ENCODE results near the gene PHYHD1. TPM values are rescaled to one million over a fixed set of nuclear protein-coding genes. Genes with fewer than 3 reads are reported as not detected.

Gene PHYHD1
- total and polyA plus RNA-seq, 2 donors (not counting 1 experiment from before 2014, with no cell fraction given), result 0.96 to 2.0 TPM

DNA sequence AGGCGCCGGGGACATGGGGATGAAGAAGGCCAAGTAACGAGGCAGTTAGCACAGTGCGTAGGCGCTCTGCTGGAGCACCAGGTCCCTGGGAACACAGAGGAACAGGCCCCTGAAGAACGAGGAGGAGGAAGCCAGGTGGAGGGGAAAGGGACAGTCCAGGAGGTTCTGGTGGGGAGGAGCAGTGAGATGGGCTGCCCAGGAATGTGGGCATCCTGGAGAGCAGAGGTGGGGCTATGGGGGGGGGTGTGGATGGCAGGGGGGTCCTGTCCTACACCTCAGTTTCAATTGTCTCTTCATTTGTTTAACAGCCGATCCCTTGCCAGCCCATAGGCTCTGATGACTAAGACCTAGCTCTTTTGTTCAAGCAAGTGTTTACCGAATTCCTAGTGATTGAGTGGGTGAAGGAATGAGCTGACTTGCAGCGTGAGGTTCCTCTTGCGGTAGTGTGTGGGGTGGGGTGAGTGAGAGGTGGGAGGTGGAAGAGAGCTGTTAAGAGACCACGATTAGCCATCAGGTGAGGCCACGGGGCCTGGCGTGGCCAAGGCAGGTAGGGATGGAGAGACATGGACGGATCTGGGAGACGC lies 8.4 kb upstream of the PHYHD1 start:
- H3K27ac Mint-ChIP-seq, result no peak overlapping the region
- H3K4me1 ChIP-seq (ENCODE audit: control insufficient read depth in 2 of 2, insufficient read depth in 2 of 2, low read length in 2 of 2), result no peaks in the 10 kb centered on the region
- H3K79me2 ChIP-seq (ENCODE audit: control insufficient read depth, insufficient read depth, low read length), result peaks cover 68% of the 10 kb centered on the region
- ChIA-PET CTCF (no interaction called here), POLR2A (no interaction called here)
- no peak overlapping the region for H3K27ac ChIP-seq (ENCODE audit: low read length in 2 of 2)
- intact Hi-C loops (cut with micrococcal nuclease), result no loop called here
- H3K36me3 ChIP-seq (replicated peaks in 1 of 2; ENCODE audit: control extremely low read depth in 1 of 2, control insufficient read depth in 1 of 2, extremely low read depth in 1 of 2, insufficient read depth in 2 of 2, low read length in 1 of 2), result peaks cover 0 to 51% of the 10 kb centered on the region in 2 experiments
- no peaks in the 10 kb centered on the region for H3K9me3 Mint-ChIP-seq (ENCODE audit: insufficient read depth)
- H3K4me2 ChIP-seq (replicated peaks; ENCODE audit: low read depth, low read length, poor library complexity, severe bottlenecking), result no peak overlapping the region
- DNase-seq (no peak), ATAC-seq (ENCODE audit: low read depth) (no peak)
- 94% methylated on average over 14 of the region's 15 CpGs for WGBS (ENCODE audit: insufficient coverage)
- H4K20me1 ChIP-seq (ENCODE audit: control insufficient read depth, insufficient read depth, low read length, poor library complexity, severe bottlenecking), result peaks cover 31% of the 10 kb centered on the region
- no peak overlapping the region for H3K9ac ChIP-seq (ENCODE audit: low read length)
- no peak overlapping the region for H3K4me3 ChIP-seq (ENCODE audit: control extremely low read depth in 1 of 5, extremely low read depth in 1 of 5, insufficient read depth in 1 of 5, low read depth in 2 of 5, low read length in 4 of 5)
- TF ChIP-seq EZH2 (IDR thresholded peaks at IDR 0.05; ENCODE audit: borderline replicate concordance, insufficient read depth, low read depth, low read length, poor library complexity, severe bottlenecking), result no peak
- TF ChIP-seq, protein P1, sequence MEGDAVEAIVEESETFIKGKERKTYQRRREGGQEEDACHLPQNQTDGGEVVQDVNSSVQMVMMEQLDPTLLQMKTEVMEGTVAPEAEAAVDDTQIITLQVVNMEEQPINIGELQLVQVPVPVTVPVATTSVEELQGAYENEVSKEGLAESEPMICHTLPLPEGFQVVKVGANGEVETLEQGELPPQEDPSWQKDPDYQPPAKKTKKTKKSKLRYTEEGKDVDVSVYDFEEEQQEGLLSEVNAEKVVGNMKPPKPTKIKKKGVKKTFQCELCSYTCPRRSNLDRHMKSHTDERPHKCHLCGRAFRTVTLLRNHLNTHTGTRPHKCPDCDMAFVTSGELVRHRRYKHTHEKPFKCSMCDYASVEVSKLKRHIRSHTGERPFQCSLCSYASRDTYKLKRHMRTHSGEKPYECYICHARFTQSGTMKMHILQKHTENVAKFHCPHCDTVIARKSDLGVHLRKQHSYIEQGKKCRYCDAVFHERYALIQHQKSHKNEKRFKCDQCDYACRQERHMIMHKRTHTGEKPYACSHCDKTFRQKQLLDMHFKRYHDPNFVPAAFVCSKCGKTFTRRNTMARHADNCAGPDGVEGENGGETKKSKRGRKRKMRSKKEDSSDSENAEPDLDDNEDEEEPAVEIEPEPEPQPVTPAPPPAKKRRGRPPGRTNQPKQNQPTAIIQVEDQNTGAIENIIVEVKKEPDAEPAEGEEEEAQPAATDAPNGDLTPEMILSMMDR (IDR thresholded peaks at IDR 0.05), result no peak
- no peaks in the 10 kb centered on the region for H3K27me3 ChIP-seq (replicated peaks in 1 of 4; ENCODE audit: control extremely low read depth in 1 of 4, control insufficient read depth in 3 of 4, insufficient read depth in 4 of 4, low read length in 3 of 4)
- no peaks in the 10 kb centered on the region for H3K9me3 ChIP-seq (ENCODE audit: control extremely low read depth in 1 of 3, control insufficient read depth in 2 of 3, insufficient read depth in 1 of 3, low read length in 2 of 3)
- H3K4me3 Mint-ChIP-seq, result no peak overlapping the region
- H3K27me3 Mint-ChIP-seq, result no peaks in the 10 kb centered on the region
- H3K4me1 Mint-ChIP-seq, result peaks cover 5% of the 10 kb centered on the region
- no peak overlapping the region for H2AFZ ChIP-seq (ENCODE audit: insufficient read depth, low read depth, low read length, poor library complexity, severe bottlenecking)

DNA sequence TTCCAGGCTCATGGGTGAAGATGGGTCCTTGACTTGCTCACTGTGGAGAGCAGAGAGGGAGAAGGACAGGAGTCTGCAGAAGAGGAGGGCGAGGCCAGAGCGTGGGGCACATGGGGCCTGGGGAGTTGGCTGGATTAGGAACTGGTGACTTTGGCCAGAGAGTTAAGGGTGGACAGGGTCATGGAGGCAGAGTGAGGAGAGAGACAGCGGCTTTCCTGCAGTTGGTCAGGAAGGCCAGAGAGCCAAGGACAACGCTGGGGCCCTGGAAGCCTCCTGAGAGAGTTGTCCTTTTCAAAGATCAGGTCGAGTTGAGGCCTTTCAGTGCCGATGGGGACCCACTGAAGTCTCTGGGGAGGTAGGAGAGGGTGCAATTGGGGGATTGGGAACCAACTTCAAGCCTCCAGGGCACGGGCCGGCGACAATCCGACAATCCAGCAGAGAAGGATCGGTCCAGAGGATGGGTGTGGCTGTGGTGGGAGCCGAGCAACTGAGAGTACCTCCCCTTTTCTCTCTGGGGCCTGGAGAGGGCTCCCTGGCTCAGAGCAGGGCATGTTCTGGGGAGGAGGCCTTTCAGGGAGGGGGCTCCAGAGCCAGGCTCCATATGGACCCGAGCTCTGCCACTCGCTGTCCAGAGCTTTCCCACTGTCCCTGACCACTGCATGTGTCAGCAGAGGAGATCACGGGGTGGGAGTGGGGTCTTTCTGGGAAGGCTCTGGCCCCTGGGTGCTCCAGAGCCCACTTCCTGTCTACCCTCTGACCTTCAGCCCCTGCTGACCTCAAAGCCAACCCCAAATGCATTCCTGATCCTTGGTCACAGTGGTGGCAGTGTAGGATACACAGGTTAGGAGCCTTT lies 7.5 kb upstream of the PHYHD1 start:
- H4K20me1 ChIP-seq (ENCODE audit: control insufficient read depth, insufficient read depth, low read length, poor library complexity, severe bottlenecking), result peaks cover 31% of the 10 kb centered on the region
- POLR2A ChIA-PET, result no interaction called here
- H3K9me3 Mint-ChIP-seq (ENCODE audit: insufficient read depth), result no peaks in the 10 kb centered on the region
- no peak for TF ChIP-seq EZH2 (IDR thresholded peaks at IDR 0.05; ENCODE audit: borderline replicate concordance, insufficient read depth, low read depth, low read length, poor library complexity, severe bottlenecking)
- TF ChIP-seq, protein P1 (IDR thresholded peaks at IDR 0.05), result no peak
- no peaks in the 10 kb centered on the region for H3K27me3 Mint-ChIP-seq
- H3K4me3 ChIP-seq (ENCODE audit: control extremely low read depth in 1 of 5, extremely low read depth in 1 of 5, insufficient read depth in 1 of 5, low read depth in 2 of 5, low read length in 4 of 5), result no peak overlapping the region
- ATAC-seq (ENCODE audit: low read depth) (no peak), DNase-seq (no peak)
- H3K4me3 Mint-ChIP-seq, result no peak overlapping the region
- CTCF ChIA-PET, result no interaction called here
- peaks cover 5% of the 10 kb centered on the region for H3K4me1 Mint-ChIP-seq
- peaks cover 0 to 47% of the 10 kb centered on the region in 2 experiments for H3K36me3 ChIP-seq (replicated peaks in 1 of 2; ENCODE audit: control extremely low read depth in 1 of 2, control insufficient read depth in 1 of 2, extremely low read depth in 1 of 2, insufficient read depth in 2 of 2, low read length in 1 of 2)
- H3K4me2 ChIP-seq (replicated peaks; ENCODE audit: low read depth, low read length, poor library complexity, severe bottlenecking), result no peak overlapping the region
- intact Hi-C loops (cut with micrococcal nuclease), result no loop called here
- no peak overlapping the region for H3K27ac Mint-ChIP-seq
- H3K27me3 ChIP-seq (replicated peaks in 1 of 4; ENCODE audit: control extremely low read depth in 1 of 4, control insufficient read depth in 3 of 4, insufficient read depth in 4 of 4, low read length in 3 of 4), result no peaks in the 10 kb centered on the region
- no peak overlapping the region for H3K27ac ChIP-seq (ENCODE audit: low read length in 2 of 2)
- H3K79me2 ChIP-seq (ENCODE audit: control insufficient read depth, insufficient read depth, low read length), result peaks cover 63% of the 10 kb centered on the region
- no peaks in the 10 kb centered on the region for H3K4me1 ChIP-seq (ENCODE audit: control insufficient read depth in 2 of 2, insufficient read depth in 2 of 2, low read length in 2 of 2)
- no peak overlapping the region for H3K9ac ChIP-seq (ENCODE audit: low read length)
- H2AFZ ChIP-seq (ENCODE audit: insufficient read depth, low read depth, low read length, poor library complexity, severe bottlenecking), result no peak overlapping the region
- H3K9me3 ChIP-seq (ENCODE audit: control extremely low read depth in 1 of 3, control insufficient read depth in 2 of 3, insufficient read depth in 1 of 3, low read length in 2 of 3), result no peaks in the 10 kb centered on the region
- WGBS (ENCODE audit: insufficient coverage), result 98% methylated on average over 15 of the region's 15 CpGs

Measured in B cell (primary cell).